GM19397 (cell line): ENCODE data around the gene CDK15.
"Not testable (repeated sequence)": the region's sequence is repeated elsewhere in the genome, so short reads cannot be mapped to it uniquely, and the experiment has no call there.

Source experiments
- ATAC-seq: cut with Tn5 transposase; IDR thresholded peaks from one replicate; pipeline ENCODE4 v1.9.1; 2021; ENCODE audit warnings: mild to moderate bottlenecking, moderate library complexity; ENCODE audit not compliant: unreplicated experiment

Gene CDK15

DNA sequence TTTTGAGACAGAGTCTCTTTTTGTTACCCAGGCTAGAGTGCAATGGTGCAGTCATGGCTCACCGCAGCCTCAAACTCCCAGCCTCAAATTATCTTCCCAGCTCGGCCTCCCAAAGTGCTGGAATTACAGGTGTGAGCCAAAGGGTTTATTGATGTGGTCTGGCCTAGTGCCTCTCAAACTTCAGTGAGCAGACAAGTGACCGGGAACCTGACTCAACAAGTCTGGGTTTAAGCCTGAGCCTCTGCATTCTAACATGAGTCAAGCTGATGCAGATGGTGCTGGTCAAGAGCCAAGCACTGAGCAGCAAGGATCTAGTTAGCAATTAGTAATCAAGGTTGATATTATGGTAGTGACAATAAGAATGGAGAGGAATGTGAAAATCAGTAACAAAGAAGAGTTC, 21.3 kb downstream of the CDK15 start:
- ATAC-seq = no peak

DNA sequence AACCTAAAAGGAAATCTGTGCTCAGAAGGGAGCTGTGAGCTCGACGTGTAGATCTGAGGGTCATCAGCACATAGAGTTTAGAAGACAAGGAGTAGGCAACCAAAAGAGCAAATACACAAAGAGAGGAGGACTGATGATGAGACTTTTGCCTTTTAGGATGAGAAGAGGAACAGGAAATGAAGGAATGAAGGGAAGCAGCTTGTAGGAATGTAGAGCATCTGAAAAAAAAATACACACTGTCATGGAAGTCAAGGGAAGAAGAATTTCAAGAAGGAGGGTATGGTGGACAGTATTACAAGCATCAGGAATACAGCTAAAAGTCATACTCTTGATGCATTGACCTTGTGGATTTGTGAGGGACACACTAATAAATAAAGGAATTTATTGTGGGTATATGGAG, 21.9 kb downstream of the CDK15 start:
- ATAC-seq = no peak

DNA sequence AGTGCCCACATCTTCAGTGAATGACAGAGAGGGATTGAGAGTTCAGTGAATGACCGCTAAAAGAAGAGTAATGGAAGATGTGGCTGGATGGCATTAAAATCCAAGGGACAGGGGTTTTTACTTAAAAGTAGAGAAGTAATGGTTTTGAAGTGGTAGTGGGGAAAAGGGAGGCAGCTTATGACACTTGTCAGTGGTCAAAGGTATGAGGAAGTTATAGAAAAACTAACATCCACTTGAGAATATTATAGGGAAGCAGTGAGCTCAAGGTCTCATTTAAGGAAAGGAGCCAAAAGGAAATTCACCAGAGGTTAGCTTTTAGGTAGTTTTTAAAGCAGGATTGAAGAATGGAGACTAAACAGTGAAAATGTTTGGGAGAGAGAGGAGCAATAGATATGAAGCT, 24.3 kb downstream of the CDK15 start:
- ATAC-seq = no peak

DNA sequence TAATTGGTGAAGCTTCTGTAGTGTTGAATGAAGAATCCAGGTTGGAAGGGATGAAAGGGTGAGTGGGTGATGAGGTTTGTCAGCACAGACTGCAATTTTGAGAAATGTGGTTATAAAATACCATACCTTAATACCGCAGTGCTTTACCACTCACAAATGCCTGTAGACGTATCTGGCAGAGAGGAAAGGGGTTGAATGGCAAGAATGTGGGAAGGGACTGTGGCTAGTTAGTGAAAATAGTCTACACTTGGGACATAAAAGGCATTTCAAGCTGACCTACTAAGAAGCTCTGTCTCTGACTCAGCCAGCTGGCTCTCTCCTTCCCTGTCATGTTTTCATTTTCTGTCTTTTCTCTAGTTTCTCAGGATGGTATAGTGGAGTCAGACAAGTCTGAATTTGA, 25.1 kb downstream of the CDK15 start:
- no peak for ATAC-seq

DNA sequence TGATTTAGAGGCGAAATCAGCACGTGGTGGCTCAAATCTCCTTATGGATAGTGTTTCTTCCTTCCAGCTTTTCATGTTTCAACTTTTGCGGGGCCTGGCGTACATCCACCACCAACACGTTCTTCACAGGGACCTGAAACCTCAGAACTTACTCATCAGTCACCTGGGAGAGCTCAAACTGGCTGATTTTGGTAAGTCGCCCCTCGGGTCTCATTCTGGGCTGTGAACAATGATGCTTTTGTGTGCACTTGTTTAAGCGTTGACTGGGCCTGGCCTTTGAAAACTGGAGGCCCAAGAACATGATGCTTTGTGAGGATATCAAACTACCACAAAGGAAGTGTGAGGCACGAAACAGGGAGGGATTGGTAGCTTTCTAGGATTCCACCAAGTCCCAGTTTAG, 27.4 kb downstream of the CDK15 start:
- ATAC-seq = no peak

DNA sequence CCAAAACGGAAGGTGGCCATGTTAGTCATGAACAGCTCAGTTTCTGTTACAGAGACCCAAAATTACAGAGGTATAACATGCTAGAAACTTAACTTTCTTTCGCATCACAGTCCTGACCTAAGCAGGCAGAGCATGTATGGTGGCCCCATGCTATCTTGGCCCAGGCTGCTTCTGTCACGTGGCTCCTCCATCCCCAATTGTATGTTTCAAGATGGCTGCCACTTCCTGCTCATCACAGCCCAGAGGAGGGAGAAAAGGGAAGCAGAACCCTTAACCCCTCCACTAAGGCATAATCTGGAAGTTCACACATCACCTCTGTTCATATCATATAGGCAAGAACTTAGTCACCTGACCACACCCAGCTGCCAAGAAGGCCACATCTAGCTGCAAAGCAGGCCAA, 28.7 kb downstream of the CDK15 start:
- ATAC-seq = no peak

DNA sequence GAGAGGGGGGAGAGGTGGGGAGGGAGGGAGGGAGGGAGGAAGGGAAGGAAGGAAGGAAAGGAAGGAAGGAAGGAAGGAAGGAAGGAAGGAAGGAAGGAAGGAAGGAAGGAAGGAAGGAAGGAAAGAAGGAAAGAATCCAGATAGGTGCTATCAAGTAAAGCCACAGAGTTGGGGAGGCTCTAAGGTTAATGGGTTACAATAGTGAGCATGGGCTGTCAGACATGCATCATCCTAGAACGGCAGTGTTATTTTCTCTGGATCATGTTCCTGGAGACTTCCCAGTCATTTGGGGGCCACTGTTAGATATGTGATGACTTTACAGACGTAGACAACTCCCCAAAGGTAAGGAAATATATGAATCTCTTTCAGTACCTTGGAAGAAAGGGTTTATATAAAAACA, 31.1 kb downstream of the CDK15 start:
- ATAC-seq = no peak

DNA sequence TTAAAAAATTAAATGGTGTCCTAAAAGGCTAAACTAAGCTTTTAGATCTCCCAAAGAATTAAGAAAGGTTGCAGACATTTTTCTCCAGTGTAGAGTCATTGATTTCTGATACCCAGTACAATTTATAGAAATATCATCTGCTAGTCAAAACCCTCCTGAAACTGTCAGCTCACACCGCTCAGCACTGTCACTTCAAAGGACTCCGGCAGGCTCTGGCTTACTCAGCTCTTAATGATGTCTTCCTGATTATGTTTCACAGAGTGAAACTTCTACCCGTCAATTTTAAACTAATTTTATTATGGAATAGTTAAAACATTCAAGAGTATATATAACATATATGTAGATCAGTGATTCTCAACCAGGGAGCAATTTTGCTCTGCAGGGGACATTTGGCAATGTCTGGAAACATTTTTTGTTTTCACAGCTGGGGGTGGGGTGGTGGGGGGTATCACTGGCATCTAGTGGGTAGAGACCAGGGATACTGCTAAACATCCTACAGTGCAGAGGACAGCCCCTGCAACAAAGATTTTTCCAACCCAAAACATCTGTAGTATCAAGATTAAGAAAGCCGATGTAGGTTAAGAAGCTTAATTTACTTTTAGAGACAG, 31.6 kb downstream of the CDK15 start:
- no peak for ATAC-seq

DNA sequence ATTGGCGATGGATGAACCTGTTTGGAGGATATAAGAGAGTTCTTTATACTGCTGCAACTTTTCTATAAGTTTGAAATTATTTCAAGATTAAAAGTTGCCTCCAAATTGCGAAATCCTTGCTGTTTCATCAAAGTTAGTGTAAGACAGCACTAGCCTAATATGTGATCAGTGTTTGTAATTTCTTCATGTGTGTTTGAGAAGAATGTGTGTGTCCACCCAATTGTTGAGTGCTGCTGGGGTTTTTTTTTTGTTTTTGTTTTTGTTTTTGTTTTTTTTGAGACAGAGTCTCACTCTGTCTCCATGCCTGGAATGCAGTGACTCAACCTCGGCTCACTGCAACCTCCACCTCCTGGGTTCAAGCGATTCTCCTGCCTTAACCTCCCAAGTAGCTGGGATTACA, 33.4 kb downstream of the CDK15 start:
- no peak for ATAC-seq

DNA sequence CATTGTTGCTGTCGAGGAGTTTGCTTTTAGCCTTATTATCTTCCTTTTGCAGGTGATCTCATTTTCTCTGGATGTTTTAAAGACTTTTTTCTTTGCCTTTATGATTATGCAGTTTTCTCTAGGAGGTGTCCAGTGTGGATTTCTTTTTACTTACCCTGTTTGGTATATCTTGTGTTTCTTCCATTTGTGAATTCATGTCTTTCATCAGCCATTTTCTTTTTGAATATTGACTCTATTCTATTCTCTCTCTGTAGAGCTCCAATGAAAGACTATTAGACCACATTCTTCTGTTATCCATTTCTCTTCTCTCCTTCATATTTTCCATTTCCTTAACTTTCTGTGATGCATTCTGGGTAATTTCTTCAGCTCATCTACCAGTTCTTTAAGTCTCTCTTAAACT, 34.4 kb downstream of the CDK15 start:
- no peak for ATAC-seq

DNA sequence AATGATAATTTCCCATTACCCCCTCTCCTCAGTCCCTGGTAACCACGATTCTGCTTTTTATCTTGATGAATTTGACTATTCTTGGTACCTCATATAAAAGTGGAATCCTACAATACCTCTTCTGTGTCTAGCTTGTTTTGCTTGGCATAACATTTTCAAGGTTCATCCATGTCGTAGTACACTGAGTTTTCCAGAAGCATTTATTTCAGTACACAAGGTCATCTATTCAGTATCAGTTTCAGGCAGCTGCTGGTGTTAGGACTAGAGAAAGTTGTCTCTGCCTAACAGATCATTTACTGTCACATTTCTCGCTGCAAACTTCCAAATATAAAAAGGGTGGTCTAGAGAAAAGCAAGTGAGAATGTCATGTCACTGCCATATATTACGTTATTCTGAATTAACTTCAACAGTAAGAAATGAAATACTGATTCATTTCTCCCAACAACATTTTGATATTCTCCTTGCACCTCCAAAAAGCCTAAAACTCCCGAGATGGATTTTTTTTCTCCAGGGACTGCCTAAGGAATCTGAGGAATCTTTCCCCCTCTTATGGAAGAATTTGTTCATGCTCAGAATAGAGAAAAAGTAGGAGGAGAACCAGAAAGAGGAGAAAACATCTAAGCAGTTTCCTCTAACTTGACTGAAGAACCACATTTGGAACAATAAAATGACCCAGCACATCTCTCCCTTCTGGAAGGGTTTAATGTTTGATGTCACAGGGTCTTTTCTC, 36.0 kb downstream of the CDK15 start:
- no peak for ATAC-seq

DNA sequence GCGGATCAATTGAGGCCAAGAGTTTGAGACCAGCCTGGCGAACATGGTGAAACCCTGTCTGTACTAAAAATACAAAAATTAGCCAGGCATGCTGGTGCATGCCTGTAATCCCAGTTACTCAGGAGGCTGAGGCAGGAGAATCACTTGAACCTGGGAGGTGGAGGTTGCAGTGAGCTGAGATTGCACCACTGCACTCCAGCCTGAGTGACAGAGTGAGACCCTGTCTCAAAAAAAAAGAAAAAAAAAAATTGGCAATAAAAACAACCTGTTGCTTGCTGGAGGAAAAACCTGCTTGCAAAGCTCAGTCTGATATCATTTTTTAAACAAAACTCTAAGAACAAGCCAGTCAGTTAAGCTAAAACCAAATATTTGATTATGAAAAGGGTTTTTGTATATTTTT, 38.6 kb downstream of the CDK15 start:
- not testable (repeated sequence) for ATAC-seq

DNA sequence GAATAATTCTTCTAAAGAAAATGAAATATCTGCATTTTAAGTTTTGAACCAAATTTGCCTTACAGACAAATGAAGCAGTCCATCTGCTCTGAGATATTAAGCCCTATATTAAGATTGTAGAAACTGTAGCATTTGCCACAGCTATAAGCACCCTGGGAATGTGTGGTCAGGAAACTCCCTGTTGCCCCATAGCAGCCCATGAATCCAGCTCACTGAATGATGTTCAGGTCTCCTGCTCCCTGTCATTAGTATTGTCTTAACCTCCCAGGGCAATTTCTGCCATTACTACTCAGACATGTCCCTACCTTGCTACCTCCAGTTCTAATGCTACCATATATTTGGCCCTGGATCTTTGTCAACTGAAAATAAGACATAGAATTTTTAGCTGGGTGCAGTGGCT, 41.1 kb downstream of the CDK15 start:
- no peak for ATAC-seq

DNA sequence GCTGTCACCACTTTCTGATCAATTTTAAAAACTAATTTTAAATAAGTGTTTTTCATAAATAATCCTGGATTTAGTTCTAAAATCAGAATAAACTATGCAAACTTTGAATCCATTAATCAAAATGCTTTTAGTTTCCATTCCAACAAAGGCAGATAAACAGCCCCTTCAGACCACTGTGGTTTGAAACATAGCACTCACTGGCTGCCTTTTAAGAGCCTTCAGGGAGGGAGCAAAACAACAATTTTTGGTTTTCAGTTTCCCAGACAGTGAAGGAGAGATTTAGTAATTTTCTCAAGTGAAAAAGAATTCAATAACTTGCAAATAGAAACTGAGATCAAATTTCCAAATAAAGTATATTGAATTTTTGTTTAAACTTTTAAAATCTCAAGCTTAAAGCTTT, 46.1 kb downstream of the CDK15 start:
- no peak for ATAC-seq

DNA sequence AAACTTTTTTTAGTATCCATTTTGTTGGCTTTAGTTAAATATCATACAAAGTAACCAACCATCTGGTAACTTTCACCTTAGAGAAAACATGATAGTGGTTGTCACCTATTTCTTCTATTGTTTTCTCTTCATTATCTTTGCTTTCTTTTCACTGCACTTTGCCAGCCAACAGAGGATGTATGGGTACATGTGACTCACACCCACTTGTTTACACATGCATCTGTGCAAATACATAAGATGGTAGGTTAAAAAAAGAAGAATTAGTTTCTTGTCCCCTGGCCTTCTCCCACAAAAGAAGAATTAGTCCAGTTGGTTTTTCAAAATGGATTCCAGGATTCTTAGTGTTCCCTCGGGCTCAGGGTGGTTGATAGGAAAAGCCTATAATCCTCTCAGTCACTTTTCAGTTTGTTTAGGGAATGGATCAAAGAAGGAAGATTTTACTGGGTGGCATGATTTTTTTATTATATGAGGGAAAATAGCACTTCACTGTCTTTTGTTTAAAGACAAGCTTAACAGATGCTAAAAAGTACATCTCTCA, 46.6 kb downstream of the CDK15 start:
- ATAC-seq = no peak

DNA sequence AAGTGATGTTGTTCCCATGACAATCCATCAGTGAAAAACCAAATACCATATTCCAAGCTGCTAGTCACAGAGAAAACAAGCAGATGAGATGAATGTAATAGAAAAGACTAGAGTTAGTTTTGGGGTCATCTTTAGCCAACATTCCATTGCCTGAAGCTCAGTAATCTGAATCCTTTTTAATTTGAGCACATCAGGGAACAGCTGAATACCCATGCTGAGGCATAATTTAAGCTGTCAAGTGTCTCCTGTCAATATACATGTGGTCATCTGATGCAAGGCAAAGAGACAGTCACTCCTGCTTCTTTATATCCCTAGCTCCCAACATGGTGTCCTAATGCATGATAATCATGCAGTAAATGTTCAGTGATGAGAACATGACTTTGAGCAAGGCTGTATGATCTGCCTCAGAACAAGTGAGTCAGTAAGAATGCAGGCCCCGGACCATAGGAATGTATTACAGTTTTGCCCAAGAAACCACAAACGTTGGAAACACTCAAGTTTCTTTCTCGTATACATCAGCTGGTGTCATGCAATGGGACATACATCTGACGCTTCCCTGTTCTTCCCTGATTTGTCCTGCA, 48.0 kb downstream of the CDK15 start:
- ATAC-seq = no peak

DNA sequence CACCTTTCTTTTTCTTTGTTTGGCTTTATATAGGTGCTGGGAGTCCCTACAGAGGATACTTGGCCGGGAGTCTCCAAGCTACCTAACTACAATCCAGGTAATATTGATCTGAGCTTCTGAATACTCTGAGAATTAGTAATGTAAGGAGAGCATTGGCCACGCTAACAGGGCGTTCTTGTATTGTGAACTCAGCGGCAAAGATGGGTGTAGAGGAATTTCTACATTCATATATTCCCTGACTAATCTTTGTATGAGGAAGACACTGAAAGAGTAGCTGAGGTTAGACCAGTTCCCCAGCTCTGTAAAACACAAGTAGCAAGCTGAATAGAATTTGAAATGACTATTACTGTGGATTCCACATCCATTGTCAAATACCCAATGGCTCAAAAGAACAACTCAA, 48.5 kb downstream of the CDK15 start:
- ATAC-seq = no peak

DNA sequence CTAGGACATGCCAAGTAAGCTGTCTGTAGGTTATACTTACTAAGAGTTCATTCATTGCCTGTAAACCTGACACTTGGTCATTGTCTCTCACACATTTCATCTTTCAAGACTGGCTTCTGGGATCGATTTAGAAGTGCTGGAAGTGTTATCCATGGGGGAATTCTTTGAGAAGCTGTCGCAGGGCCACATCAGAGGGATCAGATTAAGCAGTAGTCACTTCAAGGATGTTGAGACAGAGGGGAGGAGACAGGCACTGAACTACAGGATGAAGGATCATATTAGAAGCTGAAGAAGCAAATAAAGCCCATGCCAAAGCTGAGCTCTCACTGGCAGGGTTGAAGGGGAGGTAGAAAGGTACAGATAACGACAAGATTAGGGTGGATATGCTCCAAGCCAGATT, 49.0 kb downstream of the CDK15 start:
- no peak for ATAC-seq

DNA sequence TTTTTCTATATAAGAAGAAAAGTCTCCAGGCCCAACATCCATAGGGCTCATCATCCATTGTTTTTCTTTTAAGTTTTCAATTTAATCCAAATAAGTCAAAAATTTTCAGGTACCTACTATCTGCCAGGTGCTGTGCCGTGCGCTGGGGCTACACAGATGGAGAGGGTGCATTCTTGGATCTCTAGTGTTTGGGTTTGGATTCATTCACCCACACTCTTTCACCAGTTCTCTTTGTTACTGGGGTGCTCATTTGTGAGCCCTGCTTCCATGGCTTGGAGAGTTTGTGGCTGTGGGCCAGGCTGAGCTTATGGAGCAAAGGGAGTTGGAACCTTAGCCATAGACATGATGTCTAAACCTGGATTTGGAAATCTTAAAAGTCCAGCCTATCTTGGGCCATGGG, 51.0 kb downstream of the CDK15 start:
- ATAC-seq = no peak

DNA sequence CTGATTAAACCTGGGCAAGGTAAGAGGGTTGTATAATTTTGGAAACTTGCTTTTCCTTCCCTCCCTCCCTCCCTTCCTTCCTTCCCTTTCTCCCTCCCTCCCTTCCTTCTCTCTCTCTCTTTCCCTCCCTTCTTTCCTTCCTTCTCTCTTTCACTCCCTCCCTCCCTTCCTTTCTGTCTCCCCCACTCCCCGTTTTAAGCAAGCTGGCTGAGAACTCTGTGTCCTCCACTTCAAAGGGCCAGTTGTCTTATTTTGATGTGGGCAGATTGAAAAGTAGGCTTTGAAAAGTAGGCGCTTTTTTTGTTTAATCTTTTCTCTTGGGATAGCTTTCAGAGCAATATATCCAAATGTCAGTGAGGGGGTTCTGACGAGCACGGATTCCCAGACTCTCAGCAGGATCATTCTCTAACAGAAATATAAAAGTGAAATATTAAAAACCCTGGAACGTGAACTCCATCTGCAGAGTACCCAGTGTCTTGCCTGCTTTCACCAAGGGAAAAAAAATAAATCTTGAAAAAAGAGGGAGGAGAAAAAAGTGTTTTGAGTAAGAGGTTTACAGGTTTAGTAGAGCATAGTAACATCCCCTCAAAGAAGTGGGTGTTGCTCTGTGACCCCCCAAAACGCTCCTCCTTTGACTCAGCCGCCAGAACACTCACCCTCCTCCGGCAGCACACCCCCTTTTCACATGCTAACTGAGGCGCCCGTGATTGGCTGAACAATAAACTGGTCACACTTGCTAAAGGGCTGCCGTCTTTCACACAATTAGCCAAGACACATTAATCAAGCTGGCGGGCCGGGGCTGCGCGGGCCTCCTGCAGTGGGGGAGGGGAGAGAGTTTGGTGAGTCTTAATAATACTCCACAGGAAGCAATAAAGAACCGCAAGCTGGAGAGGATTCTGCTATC, 52.2 kb downstream of the CDK15 start:
- no peak for ATAC-seq

DNA sequence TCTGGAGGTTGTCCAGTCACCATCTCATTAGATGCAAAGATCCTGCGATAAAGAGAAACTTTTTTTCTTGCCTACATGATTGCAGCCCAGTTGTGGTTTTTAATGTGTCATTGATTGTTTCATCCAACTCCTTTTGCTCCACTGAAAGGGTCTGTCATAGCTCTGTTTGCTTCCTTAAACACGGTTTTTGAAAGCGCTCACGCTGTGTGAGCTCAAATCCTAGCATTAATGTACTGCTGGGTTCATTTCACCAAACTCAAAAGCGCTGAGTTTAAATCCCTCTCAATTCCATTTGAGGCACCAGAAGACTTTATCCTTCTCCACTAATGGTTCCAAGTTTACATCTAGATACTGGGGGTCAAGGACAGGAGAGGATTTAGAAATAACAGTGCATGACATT, 53.6 kb downstream of the CDK15 start:
- ATAC-seq = no peak
